ENCODE data around the gene DHX16. TPM values are rescaled to one million over a fixed set of nuclear protein-coding genes. Genes with fewer than 3 reads are reported as not detected.
"Not testable (repeated sequence)": the region's sequence is repeated elsewhere in the genome, so short reads cannot be mapped to it uniquely, and the experiment has no call there.

The DHX16 gene
- total RNA-seq, 1 experiment from 2014 or later, result 59.5 TPM

GRCh38 chr6:30679765-30680535 lies 7.1 kb upstream of the DHX16 start:
- Histone ChIP-seq H3K4me3 (no peak overlapping the region), H3K4me1 (replicated peaks) (peaks cover 47% of the 10 kb centered on the region), H3K9me3 (replicated peaks) (no peaks in the 10 kb centered on the region), H3K27ac (no peak overlapping the region), H3K27me3 (replicated peaks) (no peaks in the 10 kb centered on the region), H3K36me3 (peaks cover 85% of the 10 kb centered on the region)
- DNase-seq (ENCODE audit: low read depth in 1 of 2, low spot score in 2 of 2), result no peak

GRCh38 chr6:30678964-30679726 lies 6.3 kb upstream of the DHX16 start:
- Histone ChIP-seq H3K36me3 (peaks cover 78% of the 10 kb centered on the region), H3K9me3 (replicated peaks) (no peaks in the 10 kb centered on the region), H3K4me3 (0 out of 2 replicates have a peak overlapping the region, but pooled peaks have one; percentile 2), H3K27me3 (replicated peaks) (no peaks in the 10 kb centered on the region), H3K4me1 (replicated peaks) (peaks cover 45% of the 10 kb centered on the region), H3K27ac (no peak overlapping the region)
- DNase-seq (ENCODE audit: low read depth in 1 of 2, low spot score in 2 of 2), result peak; percentile 82 to 84

GRCh38 chr6:30676660-30677285 lies 4.0 kb upstream of the DHX16 start:
- Histone ChIP-seq H3K4me3 (no peak overlapping the region), H3K9me3 (replicated peaks) (no peaks in the 10 kb centered on the region), H3K27me3 (replicated peaks) (no peaks in the 10 kb centered on the region), H3K4me1 (replicated peaks) (peaks cover 30% of the 10 kb centered on the region), H3K27ac (no peak overlapping the region), H3K36me3 (peaks cover 58% of the 10 kb centered on the region)
- no peak for DNase-seq (ENCODE audit: low read depth in 1 of 2, low spot score in 2 of 2)

- H3K27ac ChIP-seq, result no peak overlapping the region
- peaks cover 54% of the 10 kb centered on the region for H3K36me3 ChIP-seq
- H3K9me3 ChIP-seq (replicated peaks), result no peaks in the 10 kb centered on the region
- H3K27me3 ChIP-seq (replicated peaks), result no peaks in the 10 kb centered on the region
- peaks cover 7% of the 10 kb centered on the region for H3K4me1 ChIP-seq (replicated peaks)
- DNase-seq (ENCODE audit: low read depth in 1 of 2, low spot score in 2 of 2), result no peak
- no peak overlapping the region for H3K4me3 ChIP-seq
Measured at GRCh38 chr6:30670760-30671527, 1.9 kb downstream of the DHX16 start.

GRCh38 chr6:30666300-30666699 lies 6.5 kb downstream of the DHX16 start:
- H3K9me3 ChIP-seq (replicated peaks); DNase-seq (ENCODE audit: low read depth in 1 of 2, low spot score in 2 of 2): not testable (repeated sequence)
- H3K36me3 ChIP-seq, result peaks cover 92% of the 10 kb centered on the region

GRCh38 chr6:30664994-30665767 lies 7.6 kb downstream of the DHX16 start:
- Histone ChIP-seq H3K27ac (no peak overlapping the region), H3K27me3 (replicated peaks) (no peaks in the 10 kb centered on the region), H3K4me3 (no peak overlapping the region), H3K4me1 (replicated peaks) (no peaks in the 10 kb centered on the region), H3K36me3 (peaks cover 92% of the 10 kb centered on the region), H3K9me3 (replicated peaks) (no peaks in the 10 kb centered on the region)
- DNase-seq (ENCODE audit: low read depth in 1 of 2, low spot score in 2 of 2), result no peak

More at GRCh38 chr6:30666300-30666699, 6.5 kb downstream of the DHX16 start:
- H3K27me3 ChIP-seq (replicated peaks); H3K4me1 ChIP-seq (replicated peaks); H3K27ac ChIP-seq; H3K4me3 ChIP-seq: not testable (repeated sequence)

GRCh38 chr6:30657922-30658321 lies 14.9 kb downstream of the DHX16 start:
- not testable (repeated sequence) for DNase-seq (ENCODE audit: low read depth in 1 of 2, low spot score in 2 of 2)
- peaks cover 96% of the 10 kb centered on the region for H3K36me3 ChIP-seq

GRCh38 chr6:30657454-30657853 lies 15.4 kb downstream of the DHX16 start:
- H3K27me3 ChIP-seq (replicated peaks), result no peaks in the 10 kb centered on the region
- H3K9me3 ChIP-seq (replicated peaks), result no peaks in the 10 kb centered on the region
- no peak overlapping the region for H3K27ac ChIP-seq
- no peak for DNase-seq (ENCODE audit: low read depth in 1 of 2, low spot score in 2 of 2)
- H3K4me1 ChIP-seq (replicated peaks), result no peaks in the 10 kb centered on the region
- peaks cover 96% of the 10 kb centered on the region for H3K36me3 ChIP-seq
- H3K4me3 ChIP-seq, result no peak overlapping the region

More at GRCh38 chr6:30657922-30658321, 14.9 kb downstream of the DHX16 start:
- H3K27me3 ChIP-seq (replicated peaks); H3K4me1 ChIP-seq (replicated peaks); H3K27ac ChIP-seq; H3K9me3 ChIP-seq (replicated peaks); H3K4me3 ChIP-seq: not testable (repeated sequence)

GRCh38 chr6:30656513-30656912 lies 16.3 kb downstream of the DHX16 start:
- no peaks in the 10 kb centered on the region for H3K4me1 ChIP-seq (replicated peaks)
- no peak for DNase-seq (ENCODE audit: low read depth in 1 of 2, low spot score in 2 of 2)
- H3K36me3 ChIP-seq, result peaks cover 96% of the 10 kb centered on the region
- no peaks in the 10 kb centered on the region for H3K27me3 ChIP-seq (replicated peaks)
- H3K9me3 ChIP-seq (replicated peaks), result no peaks in the 10 kb centered on the region
- no peak overlapping the region for H3K27ac ChIP-seq
- H3K4me3 ChIP-seq, result no peak overlapping the region

- no peak for DNase-seq (ENCODE audit: low read depth in 1 of 2, low spot score in 2 of 2)
- peaks cover 96% of the 10 kb centered on the region for H3K36me3 ChIP-seq
- H3K27ac ChIP-seq, result no peak overlapping the region
Measured at GRCh38 chr6:30655743-30656094, 17.1 kb downstream of the DHX16 start.

GRCh38 chr6:30654798-30655742 lies 17.7 kb downstream of the DHX16 start:
- Histone ChIP-seq H3K27me3 (replicated peaks) (no peaks in the 10 kb centered on the region), H3K4me1 (replicated peaks) (no peaks in the 10 kb centered on the region), H3K9me3 (replicated peaks) (no peaks in the 10 kb centered on the region), H3K36me3 (peaks cover 89% of the 10 kb centered on the region), H3K27ac (no peak overlapping the region), H3K4me3 (no peak overlapping the region)
- DNase-seq (ENCODE audit: low read depth in 1 of 2, low spot score in 2 of 2), result no peak

More at GRCh38 chr6:30655743-30656094, 17.1 kb downstream of the DHX16 start:
- Histone ChIP-seq H3K9me3 (replicated peaks) (no peaks in the 10 kb centered on the region), H3K4me1 (replicated peaks) (no peaks in the 10 kb centered on the region), H3K4me3 (no peak overlapping the region), H3K27me3 (replicated peaks) (no peaks in the 10 kb centered on the region)

GRCh38 chr6:30651143-30651542 lies 21.7 kb downstream of the DHX16 start:
- Histone ChIP-seq H3K27me3 (replicated peaks) (no peaks in the 10 kb centered on the region), H3K9me3 (replicated peaks) (no peaks in the 10 kb centered on the region), H3K4me3 (no peak overlapping the region), H3K36me3 (peaks cover 62% of the 10 kb centered on the region), H3K4me1 (replicated peaks) (peaks cover 11% of the 10 kb centered on the region), H3K27ac (no peak overlapping the region)
- no peak for DNase-seq (ENCODE audit: low read depth in 1 of 2, low spot score in 2 of 2)
